HepG2 (cell line): Measurements from ENCODE around the gene MAOB. TPM values are rescaled to one million over a fixed set of nuclear protein-coding genes. Genes with fewer than 3 reads are reported as not detected.

ENCODE experiments used
- ATAC-seq: fragments of 200-7000 bp; cut with Tn5 transposase; 3 replicates; pipeline ENCODE4 v1.9.1; 2020; ENCODE audit warnings: mild to moderate bottlenecking, moderate library complexity
- Bru-seq: library from RNA; stranded (reverse); fragments of 400-500 nt; gene quantifications from one replicate; lab custom pipeline; 2021; lab: Mats Ljungman, UMichigan
- BruChase-seq, 2 experiments: library from RNA; stranded (reverse); fragments of 400-500 nt; gene quantifications; one replicate each; lab custom pipeline; 2021; lab: Mats Ljungman, UMichigan
- BruUV-seq: library from RNA; stranded (reverse); fragments of 400-500 nt; replicated peaks from 2 replicates; lab custom pipeline; 2021; lab: Mats Ljungman, UMichigan
- CTCF ChIA-PET: fragments of 300-600 bp; formaldehyde crosslinking; extraction: SDS; loops from one replicate; lab custom pipeline; 2021; ENCODE audit warnings: low total read pairs, inconsistent platforms, low intra/inter-chr PET ratio; lab: Yijun Ruan, JAX
- POLR2A ChIA-PET: fragments of 350-600 bp; sonication (Branson Sonifier 250); formaldehyde crosslinking; loops from one replicate; lab custom pipeline; 2020; ENCODE audit warnings: antibody characterized with exemption, inconsistent platforms; lab: Yijun Ruan, JAX
- DNase-seq: peaks from one replicate; pipeline ENCODE4 v3.0.0-alpha.2; 2015; ENCODE audit warnings: low spot score
- FAIRE-seq: peaks from 3 replicates; lab custom pipeline; 2011; peaks lifted over from hg19 to GRCh38; lab: Jason Lieb, UNC
- H2AFZ ChIP-seq: one replicate; pipeline ENCODE4 v1.6.1; 2011; ENCODE audit warnings: low read length, inconsistent platforms
- H3K27ac ChIP-seq: fragments of 300-600 bp; 3 replicates; pipeline ENCODE4 v1.8.0; 2011; ENCODE audit warnings: mixed run types, mild to moderate bottlenecking, mixed read lengths, low read length, inconsistent platforms; ENCODE audit not compliant: insufficient read depth; ENCODE audit errors: extremely low read length
- H3K27me3 ChIP-seq, 2 experiments: fragments of 200-600 bp in 1 of 2; 2 replicates in 1 of 2; 3 replicates in 1 of 2; pipeline versions ENCODE4 v1.6.0 to v1.8.0; 2011; ENCODE audit warnings: low read length in 2 of 2, mild to moderate bottlenecking in 2 of 2, moderate library complexity in 2 of 2, inconsistent platforms in 1 of 2; ENCODE audit not compliant: insufficient read depth in 2 of 2, control insufficient read depth in 1 of 2
- H3K36me3 ChIP-seq, 2 experiments: fragments of 200-600 bp in 1 of 2; replicated peaks in 1 of 2; 2 replicates in 1 of 2; 3 replicates in 1 of 2; pipeline versions ENCODE4 v1.5.1 to v1.8.0; 2011; ENCODE audit warnings: low read length in 2 of 2, inconsistent platforms in 1 of 2; ENCODE audit not compliant: insufficient read depth in 2 of 2, control insufficient read depth in 1 of 2
- H3K4me1 ChIP-seq: 2 replicates; pipeline ENCODE4 v1.5.1; 2012; ENCODE audit warnings: low read length, inconsistent platforms; ENCODE audit not compliant: insufficient read depth
- H3K4me2 ChIP-seq: 2 replicates; pipeline ENCODE4 v1.6.0; 2011; ENCODE audit warnings: low read depth, low read length, inconsistent platforms
- H3K4me3 ChIP-seq, 3 experiments: fragments of 200-600 bp in 1 of 3; sonication (generic), shearing (Covaris generic) in 1 of 3; replicated peaks in 1 of 3; 2 replicates each; pipeline ENCODE4 v1.5.1; 2011 to 2016; ENCODE audit warnings: low read length in 3 of 3, inconsistent platforms in 2 of 3, low read depth in 2 of 3, mild to moderate bottlenecking in 2 of 3, control low read depth in 1 of 3, mixed read lengths in 1 of 3; ENCODE audit not compliant: insufficient read depth in 1 of 3
- H3K79me2 ChIP-seq: one replicate; pipeline ENCODE4 v1.6.1; 2011; ENCODE audit warnings: low read length, inconsistent platforms; ENCODE audit not compliant: insufficient read depth
- H3K9ac ChIP-seq: 2 replicates; pipeline ENCODE4 v1.6.0; 2011; ENCODE audit warnings: mild to moderate bottlenecking, low read depth, low read length, inconsistent platforms; ENCODE audit not compliant: insufficient read depth
- H3K9me3 ChIP-seq: 2 replicates; pipeline ENCODE4 v1.5.1; 2012; ENCODE audit warnings: mild to moderate bottlenecking, low read length
- H4K20me1 ChIP-seq: 2 replicates; pipeline ENCODE4 v1.6.0; 2011; ENCODE audit warnings: inconsistent platforms, mild to moderate bottlenecking, low read length, moderate library complexity; ENCODE audit not compliant: insufficient read depth
- CBX5 ChIP-seq: sonication (generic); formaldehyde crosslinking; IDR thresholded peaks from 2 replicates; pipeline ENCODE4 v1.4.0; 2020; ENCODE audit warnings: missing genetic modification reagents, borderline replicate concordance
- HNRNPH1 ChIP-seq: fragments of 200-400 bp; formaldehyde crosslinking; optimal IDR thresholded peaks from 2 replicates; pipeline ENCODE3; 2017; ENCODE audit warnings: mild to moderate bottlenecking, low read depth, low read length
- IRX3 ChIP-seq: sonication (generic); formaldehyde crosslinking; IDR thresholded peaks from 2 replicates; pipeline ENCODE4 v1.8.1; 2023; ENCODE audit warnings: mild to moderate bottlenecking, low read depth, missing genetic modification reagents, borderline replicate concordance
- XBP1 ChIP-seq: sonication (generic); formaldehyde crosslinking; IDR thresholded peaks from 2 replicates; pipeline ENCODE4 v1.5.0; 2020; ENCODE audit warnings: missing genetic modification reagents
- ZNF816 ChIP-seq: sonication (generic); formaldehyde crosslinking; IDR thresholded peaks from 2 replicates; pipeline ENCODE4 v1.8.0; 2022; ENCODE audit warnings: missing genetic modification reagents, mild to moderate bottlenecking, borderline replicate concordance
- WGBS: methylation state at CpG from one replicate; pipeline ENCODE4 v1.1.6; 2017; ENCODE audit warnings: low lambda C conversion rate; 5-methylcytosine and 5-hydroxymethylcytosine counted together
- in situ Hi-C: cut with HindIII; loops from 2 replicates; pipeline ENCODE4 v1.10.0; 2017; ENCODE audit warnings: low pct_unique_long_range_greater_than_20kb; ENCODE audit not compliant: extremely low pct_ligation_motif_present
- intact Hi-C: fragments of 100-400 bp; cut with micrococcal nuclease; formaldehyde crosslinking; loops from one replicate; pipeline ENCODE4 v1.10.0; 2022; ENCODE audit not compliant: unreplicated experiment
- long read RNA-seq, 2 experiments: library from RNA in 1 of 2; library from polyadenylated mRNA in 1 of 2; stranded (forward) in 1 of 2; unstranded in 1 of 2; transcript quantifications; one replicate each; pipeline ENCODE4 v2.0.0, GENCODE V29; 2019 to 2022
- polyA minus RNA-seq, 3 experiments: library from RNA; depleted of rRNA, polyadenylated mRNA; stranded (reverse); fragments of >200 nt; gene quantifications; 2 replicates each; pipeline ENCODE4 v1.2.3, GENCODE V29; 2011; ENCODE audit warnings: low replicate concordance in 1 of 3
- polyA plus RNA-seq, 8 experiments: library from polyadenylated mRNA; depleted of rRNA in 3 of 8; stranded (reverse) in 7 of 8; unstranded in 1 of 8; fragments of >200 nt; fragmentation: Illumina TruSeq in 4 of 8; extraction: Trizol in 4 of 8; gene quantifications; 2 replicates each; pipeline versions ENCODE4 v1.2.1 to v1.2.3, GENCODE V29; 2011 to 2016; ENCODE audit warnings: low read depth in 4 of 8, missing spikeins in 1 of 8, mixed read lengths in 1 of 8; ENCODE audit not compliant: insufficient read depth in 1 of 8
- total RNA-seq, 5 experiments: library from RNA; depleted of rRNA; stranded (reverse); fragments of >200 nt; fragmentation: Illumina TruSeq; extraction: Trizol; gene quantifications; 2 replicates each; pipeline ENCODE4 v1.2.3, GENCODE V29; 2016; ENCODE audit warnings: low read depth in 1 of 5
- TF ChIP-seq, protein P1 (sequence below), 2 experiments: sonication (generic) in 1 of 2; formaldehyde crosslinking in 1 of 2; IDR thresholded peaks; 2 replicates each; pipeline versions ENCODE4 v1.6.1 to v1.9.0; 2014 to 2022; ENCODE audit warnings: antibody characterized with exemption in 1 of 2, borderline replicate concordance in 1 of 2, inconsistent platforms in 1 of 2, low read depth in 1 of 2, missing genetic modification reagents in 1 of 2
- TF ChIP-seq, protein P2 (sequence below): sonication (generic); formaldehyde crosslinking; IDR thresholded peaks from 2 replicates; pipeline ENCODE4 v1.4.0; 2020; ENCODE audit warnings: missing genetic modification reagents, mild to moderate bottlenecking, borderline replicate concordance

Gene MAOB
- 11.0 and 22.5 TPM in 2 replicates for total RNA-seq (2016; rRNA removed; fragmentation: Illumina TruSeq; extraction: Trizol)
- total RNA-seq (2016; cell fraction: cytosol; rRNA removed; fragmentation: Illumina TruSeq; extraction: Trizol; ENCODE audit: low read depth), result 1.6 and 2.8 TPM in 2 replicates
- total RNA-seq (2016; cell fraction: insoluble cytoplasmic fraction; rRNA removed; fragmentation: Illumina TruSeq; extraction: Trizol), result 10.9 and 22.0 TPM in 2 replicates
- 5.7 and 6.7 TPM in 2 replicates for total RNA-seq (2016; cell fraction: membrane; rRNA removed; fragmentation: Illumina TruSeq; extraction: Trizol)
- total RNA-seq (2016; cell fraction: nucleus; rRNA removed; fragmentation: Illumina TruSeq; extraction: Trizol), result 9.4 and 10.2 TPM in 2 replicates
- 12.8 and 19.0 TPM in 2 replicates for polyA plus RNA-seq (2011; rRNA removed)
- polyA plus RNA-seq (2011; cell fraction: cytosol; rRNA removed), result 10.7 and 12.1 TPM in 2 replicates
- 4.2 and 5.1 TPM in 2 replicates for polyA plus RNA-seq (2011; cell fraction: nucleus; rRNA removed)
- polyA plus RNA-seq (2012), result 10.6 and 18.0 TPM in 2 replicates
- polyA plus RNA-seq (2016; cell fraction: cytosol; fragmentation: Illumina TruSeq; extraction: Trizol; ENCODE audit: low read depth), result 3.8 and 4.0 TPM in 2 replicates
- 38.0 and 44.2 TPM in 2 replicates for polyA plus RNA-seq (2016; cell fraction: insoluble cytoplasmic fraction; fragmentation: Illumina TruSeq; extraction: Trizol; ENCODE audit: low read depth)
- 8.5 and 9.0 TPM in 2 replicates for polyA plus RNA-seq (2016; cell fraction: membrane; fragmentation: Illumina TruSeq; extraction: Trizol; ENCODE audit: low read depth)
- 18.1 and 19.9 TPM in 2 replicates for polyA plus RNA-seq (2016; cell fraction: nucleus; fragmentation: Illumina TruSeq; extraction: Trizol; ENCODE audit: insufficient read depth, low read depth)
- 5.7 and 8.3 TPM in 2 replicates for polyA minus RNA-seq (2011; rRNA and poly(A)+ RNA removed; ENCODE audit: low replicate concordance)
- polyA minus RNA-seq (2011; cell fraction: cytosol; rRNA and poly(A)+ RNA removed), result 5.1 and 7.0 TPM in 2 replicates
- polyA minus RNA-seq (2011; cell fraction: nucleus; rRNA and poly(A)+ RNA removed), result 3.9 and 4.6 TPM in 2 replicates
- Bru-seq, nascent RNA, result percentile 57 among the genes with signal in this experiment
- BruChase-seq, experiment 1, labeled RNA remaining after a 6-hour chase, result percentile 50 among the genes with signal in this experiment
- percentile 51 among the genes with signal in this experiment for BruChase-seq, experiment 2, labeled RNA remaining after a 2-hour chase
- long read RNA-seq, experiment 1, transcript MAOB-201 (15 exons, 2,566 nt), result major isoform, 27 of 41 reads
- long read RNA-seq, experiment 1, partial matches to known transcripts, result 9 of 41 reads
- long read RNA-seq, experiment 1, other reads (novel, unspliced or antisense), result 5 of 41 reads
- long read RNA-seq, experiment 2, transcript MAOB-201 (15 exons, 2,566 nt), result major isoform, 28 of 44 reads
- long read RNA-seq, experiment 2, partial matches to known transcripts, result 9 of 44 reads
- long read RNA-seq, experiment 2, other reads (novel, unspliced or antisense), result 7 of 44 reads

DNA sequence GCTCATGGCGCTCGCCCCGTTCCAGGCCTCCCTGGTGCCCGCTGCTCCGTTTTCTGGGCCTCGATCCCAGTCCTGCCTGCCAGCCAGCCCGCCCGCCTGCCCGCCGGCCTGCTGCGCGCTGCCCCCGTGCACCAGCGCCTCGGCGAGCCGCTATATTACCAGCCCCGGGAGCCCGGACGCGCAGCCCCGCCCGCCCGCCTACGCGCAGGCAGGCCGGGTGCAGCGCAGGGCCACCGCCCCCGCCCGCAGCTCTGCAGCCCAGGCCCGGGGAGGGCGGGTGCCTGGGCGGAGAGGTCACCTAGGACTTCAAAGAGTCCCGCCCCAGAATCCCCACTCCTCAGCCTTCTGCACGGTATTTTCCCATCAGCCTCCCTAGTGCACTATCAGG lies at the start of gene MAOB:
TSS of gene MAOB (minus strand) at position 157 of the 388 bp plus-strand sequence. CDS start at position 6, 151 bp downstream.
- H3K4me1 ChIP-seq, result peaks cover 40% of the 10 kb centered on the region
- intact Hi-C loops, result loop anchor here (2.0 kb wide), 1 partner anchor 21 kb away; no protein-coding TSS in a partner anchor
- ATAC-seq, result peak; percentile 95
- H3K27ac ChIP-seq, result peak within 1 kb of the TSS; percentile 91
- H3K36me3 ChIP-seq, result no peaks in the 10 kb centered on the region
- no TSS peak for BruUV-seq
- peak within 1 kb of the TSS; percentile 74 for H3K9ac ChIP-seq
- H3K4me2 ChIP-seq, result peak within 1 kb of the TSS; percentile 71
- FAIRE-seq, result peak; percentile 48
- H3K9me3 ChIP-seq, result no peaks in the 10 kb centered on the region
- ChIA-PET POLR2A (interaction anchor here (1.0 to 1.7 kb wide), 3 partner anchors 9 to 21 kb away, joined by 3 to 6 read pairs (median 3); no protein-coding TSS in a partner anchor), CTCF (no interaction called here)
- H3K27me3 ChIP-seq, result no peaks in the 10 kb centered on the region
- in situ Hi-C loops, result no loop called here
- peak within 1 kb of the TSS; percentile 42 to 75 (median 69); a peak in 5 of 6 replicates for H3K4me3 ChIP-seq
- H3K79me2 ChIP-seq, result no peaks in the 10 kb centered on the region
- WGBS, result 0% methylated on average over 1 of the region's 36 CpGs
- peak; percentile 63 for DNase-seq
- H2AFZ ChIP-seq, result no peak within 1 kb of the TSS
- H4K20me1 ChIP-seq, result no peaks in the 10 kb centered on the region
- no peak for TF ChIP-seq HNRNPH1
- no peak for TF ChIP-seq XBP1 (CRISPR knock-in tag)
- TF ChIP-seq, protein P1, sequence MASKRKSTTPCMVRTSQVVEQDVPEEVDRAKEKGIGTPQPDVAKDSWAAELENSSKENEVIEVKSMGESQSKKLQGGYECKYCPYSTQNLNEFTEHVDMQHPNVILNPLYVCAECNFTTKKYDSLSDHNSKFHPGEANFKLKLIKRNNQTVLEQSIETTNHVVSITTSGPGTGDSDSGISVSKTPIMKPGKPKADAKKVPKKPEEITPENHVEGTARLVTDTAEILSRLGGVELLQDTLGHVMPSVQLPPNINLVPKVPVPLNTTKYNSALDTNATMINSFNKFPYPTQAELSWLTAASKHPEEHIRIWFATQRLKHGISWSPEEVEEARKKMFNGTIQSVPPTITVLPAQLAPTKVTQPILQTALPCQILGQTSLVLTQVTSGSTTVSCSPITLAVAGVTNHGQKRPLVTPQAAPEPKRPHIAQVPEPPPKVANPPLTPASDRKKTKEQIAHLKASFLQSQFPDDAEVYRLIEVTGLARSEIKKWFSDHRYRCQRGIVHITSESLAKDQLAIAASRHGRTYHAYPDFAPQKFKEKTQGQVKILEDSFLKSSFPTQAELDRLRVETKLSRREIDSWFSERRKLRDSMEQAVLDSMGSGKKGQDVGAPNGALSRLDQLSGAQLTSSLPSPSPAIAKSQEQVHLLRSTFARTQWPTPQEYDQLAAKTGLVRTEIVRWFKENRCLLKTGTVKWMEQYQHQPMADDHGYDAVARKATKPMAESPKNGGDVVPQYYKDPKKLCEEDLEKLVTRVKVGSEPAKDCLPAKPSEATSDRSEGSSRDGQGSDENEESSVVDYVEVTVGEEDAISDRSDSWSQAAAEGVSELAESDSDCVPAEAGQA (IDR thresholded peaks at IDR 0.05; ENCODE audit: low read depth), result no peak
- TF ChIP-seq, protein P1 (CRISPR knock-in tag; IDR thresholded peaks at IDR 0.05; ENCODE audit: borderline replicate concordance), result no peak
- TF ChIP-seq ZNF816 (CRISPR knock-in tag), result no peak
- TF ChIP-seq IRX3 (CRISPR knock-in tag), result no peak
- TF ChIP-seq CBX5 (CRISPR knock-in tag), result no peak
- TF ChIP-seq, protein P2, sequence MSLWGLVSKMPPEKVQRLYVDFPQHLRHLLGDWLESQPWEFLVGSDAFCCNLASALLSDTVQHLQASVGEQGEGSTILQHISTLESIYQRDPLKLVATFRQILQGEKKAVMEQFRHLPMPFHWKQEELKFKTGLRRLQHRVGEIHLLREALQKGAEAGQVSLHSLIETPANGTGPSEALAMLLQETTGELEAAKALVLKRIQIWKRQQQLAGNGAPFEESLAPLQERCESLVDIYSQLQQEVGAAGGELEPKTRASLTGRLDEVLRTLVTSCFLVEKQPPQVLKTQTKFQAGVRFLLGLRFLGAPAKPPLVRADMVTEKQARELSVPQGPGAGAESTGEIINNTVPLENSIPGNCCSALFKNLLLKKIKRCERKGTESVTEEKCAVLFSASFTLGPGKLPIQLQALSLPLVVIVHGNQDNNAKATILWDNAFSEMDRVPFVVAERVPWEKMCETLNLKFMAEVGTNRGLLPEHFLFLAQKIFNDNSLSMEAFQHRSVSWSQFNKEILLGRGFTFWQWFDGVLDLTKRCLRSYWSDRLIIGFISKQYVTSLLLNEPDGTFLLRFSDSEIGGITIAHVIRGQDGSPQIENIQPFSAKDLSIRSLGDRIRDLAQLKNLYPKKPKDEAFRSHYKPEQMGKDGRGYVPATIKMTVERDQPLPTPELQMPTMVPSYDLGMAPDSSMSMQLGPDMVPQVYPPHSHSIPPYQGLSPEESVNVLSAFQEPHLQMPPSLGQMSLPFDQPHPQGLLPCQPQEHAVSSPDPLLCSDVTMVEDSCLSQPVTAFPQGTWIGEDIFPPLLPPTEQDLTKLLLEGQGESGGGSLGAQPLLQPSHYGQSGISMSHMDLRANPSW, result no peak
